HG02981 (cell line): ENCODE results near the gene TOB1.
A peak's percentile ranks its signal among the peaks of the same experiment; 100 is the strongest.

Experiments used
- ATAC-seq: cut with Tn5 transposase; IDR thresholded peaks from one replicate; pipeline ENCODE4 v1.9.1; 2021; ENCODE audit warnings: mild to moderate bottlenecking, moderate library complexity; ENCODE audit not compliant: unreplicated experiment

Gene TOB1

DNA sequence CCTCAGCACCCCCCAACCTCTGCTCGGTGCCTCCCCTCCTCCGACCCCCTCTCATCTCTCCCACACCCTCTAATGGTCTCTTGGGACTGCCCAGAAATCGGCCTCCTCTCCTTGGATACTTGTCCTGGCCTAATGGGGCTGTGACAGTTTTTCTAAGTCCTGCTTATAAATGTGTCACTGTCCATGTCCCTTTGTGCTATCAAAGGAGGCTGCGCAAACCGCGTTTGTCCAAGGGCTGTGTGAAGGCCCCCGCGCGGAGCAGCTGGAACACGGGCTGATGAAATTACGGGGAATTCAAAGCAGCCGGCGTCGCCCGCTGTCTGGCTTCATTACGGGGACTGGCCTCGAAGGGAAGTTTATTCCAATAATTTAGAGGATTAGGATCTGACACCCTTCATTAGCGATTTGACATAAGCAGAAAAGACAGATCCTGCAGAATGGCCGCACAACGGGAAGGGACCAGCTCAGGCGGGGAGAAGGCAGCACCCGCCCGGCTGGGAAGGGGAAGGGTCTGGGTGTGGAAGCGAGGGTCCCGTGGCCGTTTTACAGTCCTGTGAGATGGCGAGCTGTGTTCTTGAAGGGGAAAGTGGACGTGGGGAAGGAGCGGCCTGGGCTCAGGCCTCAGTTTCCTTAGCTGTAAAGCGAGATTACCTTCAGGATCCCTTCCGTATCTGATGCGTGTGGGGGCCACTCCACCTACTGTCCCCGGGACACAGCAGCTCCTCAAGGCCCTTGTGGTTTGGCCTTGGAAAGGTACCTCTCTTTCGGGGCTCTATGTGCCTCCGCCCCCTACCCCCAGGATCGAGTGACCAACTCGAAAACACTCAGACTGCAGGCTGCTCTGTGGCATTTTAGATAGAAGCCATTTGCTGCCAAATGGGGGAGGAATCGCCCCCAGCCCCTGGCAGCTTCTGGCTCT is 32.4 kb downstream of the TOB1 start:
- no peak for ATAC-seq

DNA sequence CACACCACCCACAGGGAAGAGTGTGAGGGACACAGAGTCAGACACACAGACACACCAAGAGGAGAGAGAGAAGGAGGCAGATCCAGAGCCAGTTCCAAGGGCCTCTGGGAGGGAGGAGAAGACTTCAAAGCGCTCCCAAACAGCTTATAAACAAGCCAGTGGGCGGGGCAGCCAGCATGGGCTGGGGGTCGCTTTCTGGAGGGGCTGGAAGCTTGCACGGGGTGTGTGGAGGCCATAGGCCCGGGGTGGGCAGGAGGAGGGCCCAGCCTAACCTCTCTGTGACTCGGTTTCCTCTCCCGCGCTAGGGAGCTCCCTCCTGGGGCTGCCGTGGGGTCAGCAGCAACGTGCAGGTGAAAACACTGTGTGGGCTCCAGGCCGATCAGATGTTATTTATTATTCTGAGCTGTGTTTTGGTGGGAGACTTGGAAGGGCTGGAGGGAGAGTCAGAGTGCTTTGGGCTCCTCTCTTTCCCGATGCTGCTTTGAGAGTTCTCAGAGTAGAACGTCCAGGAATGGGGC is 33.2 kb downstream of the TOB1 start:
- no peak for ATAC-seq

GRCh38 chr17:50832267-50832863 is 33.8 kb downstream of the TOB1 start:
- no peak for ATAC-seq

DNA sequence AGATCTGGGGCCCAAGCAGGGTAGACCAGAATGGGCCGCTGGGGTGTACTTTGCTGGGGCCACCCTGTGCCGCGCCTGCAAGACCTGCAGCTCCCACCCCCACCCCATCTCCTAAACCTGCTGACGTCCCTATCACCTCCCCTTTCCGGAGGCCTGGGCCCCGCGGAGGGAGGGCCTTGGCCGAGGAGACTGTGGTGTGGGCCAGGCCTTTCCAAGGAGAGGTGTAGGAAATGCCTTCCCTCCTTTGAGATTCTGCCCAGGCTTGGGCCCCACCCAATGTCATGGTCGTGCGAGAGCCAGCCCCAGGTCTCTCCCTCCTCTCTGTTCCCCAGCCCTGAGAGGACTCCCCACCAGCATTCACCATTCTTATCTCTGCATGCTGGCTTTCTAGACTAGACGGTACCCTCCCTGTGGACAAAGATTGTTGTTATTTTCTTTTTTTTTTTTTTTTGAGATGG is 34.7 kb downstream of the TOB1 start:
- no peak for ATAC-seq

DNA sequence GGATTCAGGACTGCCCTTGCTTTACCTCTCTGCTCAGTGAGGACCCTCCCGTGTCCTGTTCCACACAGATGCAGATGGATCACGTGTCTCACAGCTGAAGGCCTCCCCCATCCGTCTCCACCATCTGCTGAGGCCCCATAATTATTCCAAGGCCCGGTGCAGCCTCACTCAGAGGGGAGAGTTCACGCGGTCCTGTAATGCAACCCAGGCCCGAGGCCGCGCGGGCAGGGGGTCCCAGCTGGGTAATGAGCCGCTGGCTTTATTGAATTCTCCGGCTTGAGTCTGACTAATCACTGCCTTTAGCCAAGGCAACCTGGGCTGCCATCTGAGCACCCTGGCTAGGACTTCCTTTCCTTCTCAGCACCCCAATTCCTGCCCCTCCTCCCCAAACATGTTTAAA is 35.2 kb downstream of the TOB1 start:
- no peak for ATAC-seq

DNA sequence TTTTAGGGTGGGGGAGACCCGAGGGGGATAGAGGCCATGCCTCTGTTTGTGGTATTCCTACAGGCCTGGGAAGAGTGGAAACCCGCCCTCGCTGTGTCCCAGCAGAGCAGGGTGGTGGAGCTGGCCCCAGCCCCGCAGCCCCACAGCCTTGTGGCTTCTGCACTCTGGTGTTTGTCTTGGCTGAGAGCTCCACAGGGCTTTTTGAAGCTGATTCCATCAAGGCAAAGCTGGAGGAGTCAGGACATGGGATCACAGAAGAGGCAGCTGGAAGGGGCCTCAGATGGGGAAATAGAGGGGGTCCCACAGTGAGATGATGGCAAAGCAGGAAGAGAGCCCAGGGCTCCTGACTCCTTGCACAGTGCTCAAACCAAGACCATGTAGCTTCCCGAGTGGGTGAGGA is 35.8 kb downstream of the TOB1 start:
- no peak for ATAC-seq

DNA sequence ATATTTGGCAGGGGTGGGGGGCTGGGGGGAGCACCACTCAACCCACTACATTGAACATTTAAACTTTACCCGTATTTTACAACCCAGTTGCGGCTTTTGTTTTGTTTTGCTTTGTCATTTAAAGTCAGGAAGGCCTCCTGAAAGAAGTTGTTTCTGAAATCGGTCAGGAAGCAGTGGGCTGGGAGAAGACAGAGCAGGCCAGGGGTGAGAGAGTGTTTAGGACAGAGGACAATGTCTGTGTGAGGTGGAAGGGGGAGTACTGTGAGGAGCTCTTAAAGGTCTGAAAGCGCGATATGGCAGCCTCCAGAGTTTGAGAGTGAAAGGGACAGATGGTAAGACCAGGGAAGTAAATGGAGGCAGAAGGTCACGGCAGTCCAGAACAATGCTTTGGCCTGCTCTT is 36.8 kb downstream of the TOB1 start:
- no peak for ATAC-seq

DNA sequence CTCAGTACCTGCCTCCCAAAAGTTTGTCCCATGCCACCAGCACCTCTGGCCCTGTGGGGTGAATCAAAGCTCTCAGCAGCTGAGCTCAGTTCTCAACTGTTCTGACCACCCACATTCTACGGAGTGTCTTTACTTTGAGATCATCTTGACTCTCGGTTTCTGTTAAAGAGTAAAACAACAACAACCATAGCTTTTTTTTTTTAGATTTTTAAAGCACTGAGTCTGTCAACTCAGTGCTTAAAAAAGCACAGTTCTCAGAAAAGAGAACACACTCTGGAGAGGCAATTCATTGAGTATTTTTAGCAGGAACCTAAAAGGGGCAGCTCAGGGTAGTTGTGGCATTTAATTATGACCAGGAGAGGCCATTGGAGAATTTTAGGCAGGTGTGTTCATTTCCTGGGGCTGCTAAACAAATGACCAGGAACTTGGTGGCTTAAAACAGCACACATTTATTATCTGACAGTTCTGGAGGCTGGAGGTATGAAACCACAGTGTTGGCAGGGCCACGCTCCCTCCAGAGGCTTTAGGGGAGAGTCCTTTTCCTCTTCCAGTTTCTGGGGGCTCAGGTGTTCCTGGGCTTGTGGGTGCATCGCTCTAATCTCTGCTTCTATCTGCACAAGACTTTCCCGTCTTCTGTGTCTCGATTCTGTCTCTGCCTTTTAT is 37.5 kb downstream of the TOB1 start:
- ATAC-seq = peak; percentile 59

DNA sequence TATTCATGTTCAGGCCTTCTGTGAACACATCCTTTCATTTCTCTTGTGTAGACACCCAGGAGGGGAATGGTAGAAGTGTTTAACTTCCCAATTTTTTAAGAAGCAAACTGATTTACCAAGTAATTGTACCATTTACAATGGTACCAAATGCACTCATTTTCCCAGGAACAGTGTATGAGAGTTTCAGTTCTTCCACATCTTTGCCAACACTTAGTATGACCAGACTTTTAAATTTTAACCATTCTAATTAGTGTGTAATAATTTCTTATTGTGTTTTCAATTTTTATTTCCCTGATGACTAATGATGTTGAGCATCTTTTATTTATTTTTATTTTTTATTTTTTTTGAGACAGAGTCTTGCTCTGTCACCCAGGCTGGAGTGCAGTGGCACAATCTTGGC is 41.0 kb downstream of the TOB1 start:
- ATAC-seq = no peak

DNA sequence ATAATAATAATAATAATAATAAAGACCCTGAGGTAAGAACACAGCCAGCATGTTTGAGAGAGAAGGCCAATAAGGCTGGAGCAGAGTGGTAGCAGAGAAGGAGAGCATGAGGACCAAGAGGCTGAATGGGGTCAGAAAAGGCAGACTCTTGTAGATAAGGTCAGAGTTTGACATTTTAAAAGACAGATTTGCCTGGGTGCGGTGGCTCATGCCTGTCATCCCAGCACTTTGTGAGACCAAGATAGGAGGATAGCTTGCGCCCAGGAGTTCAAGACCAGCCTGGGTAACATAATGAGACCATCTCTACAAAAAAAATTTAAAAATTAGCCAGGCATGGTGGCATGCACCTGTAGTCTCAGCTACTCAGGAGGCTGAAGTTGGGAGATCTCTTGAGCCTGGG is 41.7 kb downstream of the TOB1 start:
- no peak for ATAC-seq

DNA sequence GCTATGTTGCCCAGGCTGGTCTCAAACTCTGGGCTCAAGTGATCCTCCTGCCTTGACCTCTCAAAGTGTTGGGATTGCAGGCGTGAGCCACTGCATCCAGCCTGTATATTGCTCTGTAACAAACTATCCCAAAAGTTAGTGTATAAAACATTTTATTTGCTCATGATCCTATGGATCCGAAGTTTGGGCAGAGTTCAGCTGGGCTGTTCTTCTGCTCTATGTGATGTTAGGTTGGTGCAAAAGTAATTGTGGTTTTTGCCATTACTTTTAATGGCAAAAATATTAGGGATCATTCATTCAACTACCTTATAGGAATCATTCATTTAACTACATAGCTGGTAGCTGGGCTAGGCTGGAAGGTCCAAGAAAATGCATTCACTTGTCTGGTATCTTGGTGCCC is 43.6 kb downstream of the TOB1 start:
- ATAC-seq = no peak

DNA sequence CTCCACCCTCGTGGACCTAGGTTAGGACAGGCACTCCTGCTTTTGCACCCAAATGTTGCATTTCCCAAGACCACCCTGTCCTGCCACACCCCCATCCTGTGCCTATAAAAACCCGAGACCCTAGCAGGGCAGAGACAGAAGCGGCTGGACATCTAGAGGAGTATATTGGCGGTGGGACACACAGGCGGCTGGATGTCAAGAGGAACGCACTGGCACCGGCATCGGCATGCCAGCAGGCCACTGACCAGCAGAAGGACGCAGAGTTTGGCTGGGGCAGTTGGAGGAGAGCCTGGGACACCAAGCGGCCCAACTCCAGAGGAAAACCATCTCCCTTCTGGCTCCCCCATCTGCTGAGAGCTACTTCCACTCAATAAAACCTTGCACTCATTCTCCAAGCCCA is 45.5 kb downstream of the TOB1 start:
- no peak for ATAC-seq

GRCh38 chr17:50818921-50819657 is 47.1 kb downstream of the TOB1 start:
- ATAC-seq = no peak

DNA sequence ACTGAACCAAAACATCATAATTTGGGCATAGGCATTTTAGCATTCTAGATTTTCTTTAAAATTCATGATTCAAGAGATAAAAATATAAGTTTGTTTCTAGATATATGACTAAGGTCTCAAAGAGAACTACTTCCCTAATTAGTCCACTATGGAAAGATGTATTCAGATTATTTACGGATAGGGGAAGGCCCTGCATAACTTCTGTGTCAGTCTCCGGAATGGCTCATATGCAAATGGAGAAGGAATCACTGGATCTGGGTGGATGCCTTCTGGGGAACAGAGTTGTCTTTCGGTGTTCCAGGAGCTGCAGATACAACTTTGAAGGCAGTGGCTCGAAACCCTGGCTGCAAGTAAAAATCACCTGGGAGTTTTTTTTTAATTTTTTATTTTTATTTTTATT is 47.9 kb downstream of the TOB1 start:
- ATAC-seq = no peak

GRCh38 chr17:50817838-50818237 is 48.3 kb downstream of the TOB1 start:
- no peak for ATAC-seq

DNA sequence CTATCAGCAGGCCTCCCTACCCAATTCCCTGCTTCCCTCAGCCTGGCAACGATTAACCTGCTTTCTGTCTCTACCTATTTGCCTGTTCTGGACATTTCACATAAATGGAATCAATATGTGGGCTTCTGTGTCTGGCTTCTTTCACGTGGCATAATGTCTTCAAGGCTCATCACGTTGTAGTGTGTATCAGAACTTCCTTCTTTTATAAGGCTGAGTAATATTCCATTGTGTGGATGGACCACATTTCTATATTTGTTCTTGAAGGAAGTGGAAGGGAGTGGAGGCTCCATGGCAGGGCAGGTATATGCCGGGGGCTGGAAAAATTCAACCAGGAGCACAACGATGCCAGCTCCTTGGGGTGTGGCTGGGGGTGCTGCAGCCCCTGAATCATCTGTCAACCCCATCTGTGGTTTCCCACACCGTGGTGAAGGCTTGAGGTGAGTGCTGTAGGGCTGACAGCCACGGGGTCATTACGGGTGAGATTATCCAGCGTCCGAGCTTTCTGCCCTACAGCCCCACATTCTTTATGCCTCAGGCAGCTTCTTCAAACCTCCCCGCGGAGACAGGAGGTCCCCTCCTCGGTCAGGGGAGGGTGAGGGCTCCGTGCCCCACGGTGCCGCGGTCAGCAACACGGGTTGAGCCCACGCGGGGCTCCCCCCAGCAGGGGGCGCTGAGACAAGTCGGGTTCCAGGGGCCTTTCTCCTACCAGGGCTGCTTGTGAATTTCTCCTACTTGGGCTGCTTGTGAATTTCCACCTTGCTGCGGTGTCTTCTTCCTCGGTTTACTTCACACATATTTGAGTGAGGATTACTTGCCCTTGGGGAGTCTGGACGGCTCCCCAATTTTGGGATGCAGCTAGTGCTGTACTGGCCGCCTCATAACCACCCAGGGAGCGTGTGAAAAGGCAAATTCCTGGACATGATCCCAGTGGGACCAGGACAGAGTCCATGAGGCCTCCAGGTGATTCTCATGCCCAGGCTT is 49.1 kb downstream of the TOB1 start:
- no peak for ATAC-seq

DNA sequence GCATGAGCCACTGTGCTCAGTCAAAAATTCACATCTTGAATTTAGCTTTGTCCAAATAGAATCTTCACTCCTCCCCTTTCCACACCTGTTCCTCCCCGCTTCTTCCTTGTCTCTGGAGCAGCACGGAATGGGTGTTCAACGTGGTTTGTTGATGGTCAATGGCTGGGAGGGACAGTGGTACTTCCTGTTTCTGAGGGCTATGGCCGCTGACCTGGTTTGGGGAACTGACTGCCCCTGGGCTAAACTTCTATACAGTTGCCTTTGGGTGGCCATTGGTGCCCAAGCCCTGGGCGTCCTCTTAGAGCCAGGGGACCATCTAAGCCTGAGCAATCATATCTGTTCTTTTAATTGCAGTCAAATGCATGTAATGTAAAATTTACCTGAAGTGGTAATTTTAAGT is 49.9 kb downstream of the TOB1 start:
- ATAC-seq = no peak

GRCh38 chr17:50815400-50815799 is 50.8 kb downstream of the TOB1 start:
- no peak for ATAC-seq

DNA sequence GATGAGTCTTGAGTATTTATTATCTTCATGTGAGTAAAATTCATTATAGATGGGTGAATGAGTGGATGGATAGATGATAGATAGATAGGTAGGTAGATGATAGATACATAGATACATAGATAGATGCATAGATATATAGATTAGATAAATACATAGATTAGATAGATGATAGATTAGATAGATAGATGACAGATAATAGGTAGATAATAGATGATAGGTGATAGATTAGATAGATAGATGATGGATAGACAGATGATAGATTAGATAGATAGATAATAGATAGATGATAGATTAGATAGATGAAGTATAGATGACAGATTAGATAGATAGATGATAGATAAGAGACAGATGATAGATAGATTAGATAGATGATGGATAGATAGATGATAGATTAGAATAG is 52.6 kb downstream of the TOB1 start:
- no peak for ATAC-seq
